Measurements from ENCODE around the gene ZNF124.
"Not testable (repeated sequence)": the region's sequence is repeated elsewhere in the genome, so short reads cannot be mapped to it uniquely, and the experiment has no call there.

Gene ZNF124

GRCh38 chr1:247171875-247172563 lies at the start of gene ZNF124:
ZNF124 (minus strand) TSS chr1:247172020; CDS start chr1:247171877, 143 bp downstream.
- DNase-seq (ENCODE audit: low read depth in 3 of 3): not testable (repeated sequence)

- not testable (repeated sequence) for DNase-seq (ENCODE audit: low read depth in 3 of 3)
These were observed 48.5 kb upstream of the ZNF124 start for GRCh38 chr1:247220280-247220679.

GRCh38 chr1:247218121-247218651 lies 46.4 kb upstream of the ZNF124 start:
- DNase-seq (ENCODE audit: low read depth in 3 of 3): no peak

GRCh38 chr1:247216261-247216660 lies 44.4 kb upstream of the ZNF124 start:
- no peak for DNase-seq (ENCODE audit: low read depth in 3 of 3)

- no peak for DNase-seq (ENCODE audit: low read depth in 3 of 3)
These were observed 41.1 kb upstream of the ZNF124 start for GRCh38 chr1:247212627-247213617.

- DNase-seq (ENCODE audit: low read depth in 3 of 3): no peak
These were observed 40.2 kb upstream of the ZNF124 start for GRCh38 chr1:247212012-247212411.

- DNase-seq (ENCODE audit: low read depth in 3 of 3): no peak
These were observed 39.5 kb upstream of the ZNF124 start for GRCh38 chr1:247211339-247211738.

- peak; percentile 88 to 91 (median 88) for DNase-seq (ENCODE audit: low read depth in 3 of 3)
These were observed 38.7 kb upstream of the ZNF124 start for GRCh38 chr1:247210376-247211117.

GRCh38 chr1:247210062-247210375 lies 38.2 kb upstream of the ZNF124 start:
- DNase-seq (ENCODE audit: low read depth in 3 of 3): no peak

- no peak for DNase-seq (ENCODE audit: low read depth in 3 of 3)
These were observed 37.6 kb upstream of the ZNF124 start for GRCh38 chr1:247209396-247209795.

GRCh38 chr1:247204177-247204647 lies 32.4 kb upstream of the ZNF124 start:
- no peak for DNase-seq (ENCODE audit: low read depth in 3 of 3)

- no peak for DNase-seq (ENCODE audit: low read depth in 3 of 3)
These were observed 27.0 kb upstream of the ZNF124 start for GRCh38 chr1:247198781-247199180.

GRCh38 chr1:247193958-247194357 lies 22.1 kb upstream of the ZNF124 start:
- DNase-seq (ENCODE audit: low read depth in 3 of 3): no peak

- no peak for DNase-seq (ENCODE audit: low read depth in 3 of 3)
These were observed 18.4 kb upstream of the ZNF124 start for GRCh38 chr1:247189981-247190798.

- DNase-seq (ENCODE audit: low read depth in 3 of 3): no peak
These were observed 13.8 kb upstream of the ZNF124 start for GRCh38 chr1:247185667-247186066.

GRCh38 chr1:247184254-247184653 lies 12.4 kb upstream of the ZNF124 start:
- no peak for DNase-seq (ENCODE audit: low read depth in 3 of 3)

GRCh38 chr1:247182994-247183393 lies 11.2 kb upstream of the ZNF124 start:
- DNase-seq (ENCODE audit: low read depth in 3 of 3): no peak

GRCh38 chr1:247180581-247180980 lies 8.8 kb upstream of the ZNF124 start:
- no peak for DNase-seq (ENCODE audit: low read depth in 3 of 3)

- no peak for DNase-seq (ENCODE audit: low read depth in 3 of 3)
These were observed 5.9 kb upstream of the ZNF124 start for GRCh38 chr1:247177755-247178154.

GRCh38 chr1:247175458-247175857 lies 3.6 kb upstream of the ZNF124 start:
- no peak for DNase-seq (ENCODE audit: low read depth in 3 of 3)

GRCh38 chr1:247173431-247173830 lies 1.6 kb upstream of the ZNF124 start:
- DNase-seq (ENCODE audit: low read depth in 3 of 3): no peak

All from stimulated activated CD4-positive, alpha-beta T cell treated with anti-CD3 and anti-CD28 coated beads, TNF-alpha, amount 100 ng/mL, for 4 hours (primary cell).